ENCODE data around the gene SHC4. TPM values are rescaled to one million over a fixed set of nuclear protein-coding genes. Genes with fewer than 3 reads are reported as not detected.

SHC4 gene
- total RNA-seq, 1 experiment from 2014 or later: 0.44 TPM

GRCh38 chr15:48784756-48785155, 179.0 kb downstream of the SHC4 start:
- no peaks in the 10 kb centered on the region for H3K9me2 ChIP-seq (ENCODE audit: insufficient read depth)
- intact Hi-C loops (cut with micrococcal nuclease; ENCODE audit: unreplicated experiment): no loop called here

GRCh38 chr15:48782911-48783310, 180.8 kb downstream of the SHC4 start:
- no peaks in the 10 kb centered on the region for H3K36me3 ChIP-seq (ENCODE audit: low read depth)
- no peak overlapping the region for H3K27ac ChIP-seq
- H3K4me1 ChIP-seq (replicated peaks; ENCODE audit: insufficient read depth): no peaks in the 10 kb centered on the region
- no TSS peak for BruUV-seq (replicated peaks)
- H3K4me3 ChIP-seq: no peak overlapping the region
- H3K9me2 ChIP-seq (ENCODE audit: insufficient read depth): no peaks in the 10 kb centered on the region
- POLR2A ChIA-PET (ENCODE audit: unreplicated experiment): no interaction called here
- no peak for DNase-seq
- H3K79me2 ChIP-seq (ENCODE audit: low read depth): no peaks in the 10 kb centered on the region
- intact Hi-C loops (cut with micrococcal nuclease; ENCODE audit: unreplicated experiment): no loop called here
- H2AFZ ChIP-seq: no peak overlapping the region
- H3F3A ChIP-seq (ENCODE audit: insufficient read depth, low read depth): no peaks in the 10 kb centered on the region
- TF ChIP-seq, protein P1, sequence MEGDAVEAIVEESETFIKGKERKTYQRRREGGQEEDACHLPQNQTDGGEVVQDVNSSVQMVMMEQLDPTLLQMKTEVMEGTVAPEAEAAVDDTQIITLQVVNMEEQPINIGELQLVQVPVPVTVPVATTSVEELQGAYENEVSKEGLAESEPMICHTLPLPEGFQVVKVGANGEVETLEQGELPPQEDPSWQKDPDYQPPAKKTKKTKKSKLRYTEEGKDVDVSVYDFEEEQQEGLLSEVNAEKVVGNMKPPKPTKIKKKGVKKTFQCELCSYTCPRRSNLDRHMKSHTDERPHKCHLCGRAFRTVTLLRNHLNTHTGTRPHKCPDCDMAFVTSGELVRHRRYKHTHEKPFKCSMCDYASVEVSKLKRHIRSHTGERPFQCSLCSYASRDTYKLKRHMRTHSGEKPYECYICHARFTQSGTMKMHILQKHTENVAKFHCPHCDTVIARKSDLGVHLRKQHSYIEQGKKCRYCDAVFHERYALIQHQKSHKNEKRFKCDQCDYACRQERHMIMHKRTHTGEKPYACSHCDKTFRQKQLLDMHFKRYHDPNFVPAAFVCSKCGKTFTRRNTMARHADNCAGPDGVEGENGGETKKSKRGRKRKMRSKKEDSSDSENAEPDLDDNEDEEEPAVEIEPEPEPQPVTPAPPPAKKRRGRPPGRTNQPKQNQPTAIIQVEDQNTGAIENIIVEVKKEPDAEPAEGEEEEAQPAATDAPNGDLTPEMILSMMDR (conservative IDR thresholded peaks at IDR 0.05): no peak
- TF ChIP-seq EZH2 (IDR thresholded peaks at IDR 0.05; ENCODE audit: low read depth): no peak
- no peak overlapping the region for H3K4me2 ChIP-seq
- no peaks in the 10 kb centered on the region for H4K20me1 ChIP-seq (ENCODE audit: insufficient read depth)
- no peaks in the 10 kb centered on the region for H3K9me3 ChIP-seq (ENCODE audit: insufficient read depth, low read depth)
- CTCF ChIA-PET: no interaction called here
- no peaks in the 10 kb centered on the region for H3K27me3 ChIP-seq (ENCODE audit: insufficient read depth, low read depth)

More at GRCh38 chr15:48784756-48785155, 179.0 kb downstream of the SHC4 start:
- H3K27me3 ChIP-seq (ENCODE audit: insufficient read depth, low read depth): no peaks in the 10 kb centered on the region
- BruUV-seq (replicated peaks): no TSS peak
- H3K4me3 ChIP-seq: no peak overlapping the region
- no peaks in the 10 kb centered on the region for H3K79me2 ChIP-seq (ENCODE audit: low read depth)
- ChIA-PET POLR2A (ENCODE audit: unreplicated experiment) (no interaction called here), CTCF (no interaction called here)
- H3K4me2 ChIP-seq: no peak overlapping the region
- H3K4me1 ChIP-seq (replicated peaks; ENCODE audit: insufficient read depth): no peaks in the 10 kb centered on the region
- no peaks in the 10 kb centered on the region for H3K9me3 ChIP-seq (ENCODE audit: insufficient read depth, low read depth)
- no peak overlapping the region for H3K27ac ChIP-seq
- no peaks in the 10 kb centered on the region for H4K20me1 ChIP-seq (ENCODE audit: insufficient read depth)
- H3K36me3 ChIP-seq (ENCODE audit: low read depth): no peaks in the 10 kb centered on the region
- DNase-seq: no peak
- H3F3A ChIP-seq (ENCODE audit: insufficient read depth, low read depth): no peaks in the 10 kb centered on the region
- TF ChIP-seq, protein P1 (conservative IDR thresholded peaks at IDR 0.05): no peak
- no peak for TF ChIP-seq EZH2 (IDR thresholded peaks at IDR 0.05; ENCODE audit: low read depth)
- no peak overlapping the region for H2AFZ ChIP-seq

DNA sequence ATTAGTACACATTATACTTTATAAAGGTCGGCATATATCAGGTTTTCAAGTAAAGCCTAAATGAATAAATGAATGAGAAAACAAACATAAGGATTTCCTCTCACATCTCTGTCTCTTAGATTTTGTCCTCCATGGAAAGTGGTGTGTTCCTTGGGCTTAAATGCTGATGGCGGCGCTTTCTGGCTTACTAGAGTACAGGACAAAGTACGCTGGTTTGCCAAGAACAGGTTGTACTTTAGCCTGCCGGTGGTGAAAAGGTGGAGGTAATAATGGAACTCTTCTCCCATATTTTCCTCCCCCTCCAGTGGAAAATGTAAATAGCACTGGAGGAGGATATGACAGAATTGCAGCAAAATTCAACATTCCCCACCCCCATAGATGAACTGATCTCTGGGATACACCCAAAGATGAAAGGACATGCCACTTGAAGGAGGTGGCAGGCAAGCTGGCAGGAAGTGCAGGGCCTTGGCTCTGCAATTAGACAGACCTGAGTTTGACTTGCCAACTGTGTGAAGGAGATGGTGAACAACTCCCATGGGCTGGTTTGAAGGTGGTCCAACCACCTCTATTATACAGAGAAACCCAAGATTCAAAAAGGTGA, 182.1 kb downstream of the SHC4 start:
- no peaks in the 10 kb centered on the region for H3K36me3 ChIP-seq (ENCODE audit: low read depth)
- BruUV-seq (replicated peaks): no TSS peak

More for the DNA sequence above, 182.1 kb downstream of the SHC4 start:
- Histone ChIP-seq H3K9me3 (ENCODE audit: insufficient read depth, low read depth) (no peaks in the 10 kb centered on the region), H3F3A (ENCODE audit: insufficient read depth, low read depth) (no peaks in the 10 kb centered on the region), H3K4me2 (no peak overlapping the region), H3K27ac (no peak overlapping the region), H3K4me3 (no peak overlapping the region), H3K27me3 (ENCODE audit: insufficient read depth, low read depth) (no peaks in the 10 kb centered on the region), H2AFZ (no peak overlapping the region), H4K20me1 (ENCODE audit: insufficient read depth) (no peaks in the 10 kb centered on the region), H3K79me2 (ENCODE audit: low read depth) (no peaks in the 10 kb centered on the region), H3K9me2 (ENCODE audit: insufficient read depth) (no peaks in the 10 kb centered on the region), H3K4me1 (replicated peaks; ENCODE audit: insufficient read depth) (no peaks in the 10 kb centered on the region)
- CTCF ChIA-PET: no interaction called here
- POLR2A ChIA-PET (ENCODE audit: unreplicated experiment): no interaction called here
- intact Hi-C loops (cut with micrococcal nuclease; ENCODE audit: unreplicated experiment): no loop called here
- no peak for DNase-seq
- TF ChIP-seq, protein P1 (conservative IDR thresholded peaks at IDR 0.05): no peak
- TF ChIP-seq EZH2 (IDR thresholded peaks at IDR 0.05; ENCODE audit: low read depth): no peak

Data from PC-9 (cell line).